Hepatocyte (in vitro differentiated cells): ENCODE results near the gene DOCK1.

Source experiments
- CTCF ChIP-seq: fragments of 200-600 bp; sonication (generic); IDR thresholded peaks from 2 replicates; pipeline ENCODE4 v1.5.1; 2016; ENCODE audit warnings: antibody characterized with exemption, mild to moderate bottlenecking; ENCODE audit not compliant: poor library complexity
- EZH2 ChIP-seq: fragments of 200-600 bp; sonication (generic); IDR thresholded peaks from 2 replicates; pipeline ENCODE4 v1.6.1; 2016; ENCODE audit warnings: antibody characterized with exemption, mild to moderate bottlenecking, borderline replicate concordance
- EZH2phosphoT487 ChIP-seq: fragments of 200-600 bp; sonication (generic); IDR thresholded peaks from one replicate; pipeline ENCODE4 v1.6.1; 2018; ENCODE audit warnings: antibody characterized with exemption, mild to moderate bottlenecking, low read depth, moderate library complexity; ENCODE audit not compliant: unreplicated experiment, severe bottlenecking

- no peak for TF ChIP-seq CTCF
- TF ChIP-seq EZH2, result no peak
- no peak for TF ChIP-seq EZH2phosphoT487
Measured at GRCh38 chr10:127142856-127143255, 237.6 kb downstream of the DOCK1 start.
